GM18526 (cell line): ENCODE data around the gene ZNF253.

Source experiments
- POLR2A ChIP-seq: IDR thresholded peaks from 3 replicates; pipeline ENCODE4 v1.6.1; 2011; ENCODE audit not compliant: insufficient read length; ENCODE audit errors: extremely low read depth

ZNF253 gene

DNA sequence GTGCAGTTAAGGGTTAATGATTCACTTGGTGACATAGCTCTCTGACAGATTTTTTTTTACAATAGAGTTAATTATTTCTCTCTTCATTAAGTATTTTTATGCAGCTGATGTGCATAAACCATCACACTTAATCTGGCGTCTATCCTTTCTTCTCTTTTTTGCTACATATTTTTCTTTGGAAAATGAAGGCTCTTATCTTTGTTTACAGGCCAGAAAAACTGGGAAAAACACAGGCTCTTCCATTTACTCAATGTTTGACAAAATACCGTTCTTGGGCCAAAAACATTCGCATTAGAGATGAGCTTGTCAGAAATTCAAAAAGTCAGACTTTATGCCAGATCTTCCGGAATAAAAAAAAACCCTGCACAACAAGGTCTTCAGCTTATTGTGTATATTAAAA lies 12.0 kb downstream of the ZNF253 start:
- no peak for TF ChIP-seq POLR2A

- TF ChIP-seq POLR2A = no peak
These were observed 18.9 kb downstream of the ZNF253 start for GRCh38 chr19:19884583-19884982.

- no peak for TF ChIP-seq POLR2A
These were observed 34.6 kb downstream of the ZNF253 start for GRCh38 chr19:19900139-19900728.

GRCh38 chr19:19900729-19901444 lies 35.2 kb downstream of the ZNF253 start, which contains the start of gene ZNF93:
ZNF93 (plus strand) TSS chr19:19900946; CDS start chr19:19901089, 143 bp downstream.
- peak; percentile 86 for TF ChIP-seq POLR2A

DNA sequence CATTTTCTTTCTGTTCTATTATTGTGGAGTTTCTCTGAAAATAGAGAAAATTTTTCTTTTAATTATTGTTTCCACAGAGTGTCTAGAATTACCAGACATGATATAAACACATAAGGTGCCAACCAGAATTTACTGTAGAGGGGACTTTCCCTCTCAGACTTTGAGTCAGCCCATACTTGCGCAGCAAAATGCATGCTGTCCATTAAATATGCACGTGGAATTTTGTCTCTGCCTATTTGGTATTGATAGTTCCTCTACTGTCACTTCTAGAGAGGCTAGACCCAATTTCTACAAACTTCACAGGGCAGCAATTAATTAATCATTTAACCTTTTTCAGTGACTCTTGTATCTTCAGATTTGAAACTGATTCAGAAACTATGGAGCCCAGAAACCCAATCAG lies 44.0 kb downstream of the ZNF253 start:
- TF ChIP-seq POLR2A = no peak

- TF ChIP-seq POLR2A = no peak
These were observed 45.5 kb downstream of the ZNF253 start for GRCh38 chr19:19911150-19911549.

- TF ChIP-seq POLR2A = no peak
These were observed 48.9 kb downstream of the ZNF253 start for GRCh38 chr19:19914596-19914995.

- no peak for TF ChIP-seq POLR2A
These were observed 71.7 kb downstream of the ZNF253 start for GRCh38 chr19:19937403-19937802.

- TF ChIP-seq POLR2A = no peak
These were observed 72.8 kb downstream of the ZNF253 start for GRCh38 chr19:19938449-19938848.

DNA sequence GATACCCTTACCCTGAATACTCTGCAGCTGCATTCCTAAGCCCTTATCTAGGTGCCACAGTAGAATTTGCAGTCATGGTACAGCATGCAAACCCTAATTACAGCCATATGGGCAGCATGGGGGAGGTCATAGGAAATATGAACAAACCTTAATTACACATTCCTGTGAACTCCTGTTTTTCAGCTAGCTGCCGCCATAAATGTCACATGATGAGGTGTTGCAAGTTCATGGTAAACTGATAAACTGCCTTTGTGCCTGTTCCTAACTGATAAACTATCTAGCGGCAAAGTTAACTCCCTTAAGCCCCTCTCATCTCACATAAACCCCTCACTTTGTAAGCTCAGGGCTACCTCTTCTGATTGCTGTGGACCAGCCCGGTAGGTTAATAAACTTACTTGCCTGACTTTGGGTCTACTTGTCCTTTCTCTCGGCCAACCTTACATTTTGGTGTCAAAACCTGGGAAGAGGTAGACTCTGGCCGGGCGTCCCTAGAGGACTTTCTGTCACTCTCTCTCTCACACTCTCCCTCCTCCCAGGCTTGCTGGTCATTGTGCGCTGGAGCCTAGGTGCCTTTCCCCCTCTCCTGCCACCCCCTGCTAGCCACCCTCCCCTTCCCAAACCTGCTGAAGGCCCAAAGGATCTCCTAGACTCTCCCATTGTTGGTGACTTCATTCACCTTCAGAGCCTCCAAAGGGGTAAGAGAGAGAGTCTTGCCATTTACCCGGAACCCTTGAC lies 78.3 kb downstream of the ZNF253 start:
- no peak for TF ChIP-seq POLR2A
